ENCODE measurements around the gene SUSD2. TPM values are rescaled to one million over a fixed set of nuclear protein-coding genes. Genes with fewer than 3 reads are reported as not detected.

The SUSD2 gene
- polyA plus RNA-seq, 1 of the 3 experiments (the other 2 are of a cell fraction), result 0.82 TPM

GRCh38 chr22:24180316-24181087 lies 785 bp upstream of the SUSD2 start:
- Histone ChIP-seq H3K27ac (ENCODE audit: low read depth in 2 of 2, low read length in 1 of 2) (no peak overlapping the region), H3K79me2 (ENCODE audit: insufficient read depth) (no peaks in the 10 kb centered on the region), H3K4me3 (ENCODE audit: low read depth in 2 of 2, low read length in 1 of 2) (no peak overlapping the region), H3K27me3 (ENCODE audit: insufficient read depth) (no peaks in the 10 kb centered on the region), H3F3A (replicated peaks; ENCODE audit: insufficient read depth) (no peaks in the 10 kb centered on the region), H3K9me3 (no peaks in the 10 kb centered on the region), H3K9me2 (no peaks in the 10 kb centered on the region), H2AFZ (ENCODE audit: low read depth) (no peak overlapping the region), H3K4me2 (no peak overlapping the region), H4K20me1 (ENCODE audit: insufficient read depth) (no peaks in the 10 kb centered on the region), H3K9ac (no peak overlapping the region), H3K4me1 (ENCODE audit: control insufficient read depth in 1 of 2, insufficient read depth in 2 of 2, low read depth in 1 of 2, low read length in 1 of 2) (peaks cover 0 to 12% of the 10 kb centered on the region in 2 experiments; a peak in 1 of 4 replicates), H3K36me3 (replicated peaks in 1 of 2; ENCODE audit: control insufficient read depth in 1 of 2, insufficient read depth in 2 of 2, low read length in 1 of 2) (peaks cover 0 to 20% of the 10 kb centered on the region in 2 experiments)
- 0 out of 2 replicates have a peak, but pooled peaks have one; percentile 19 for TF ChIP-seq POLR2AphosphoS5 (IDR thresholded peaks at IDR 0.05; ENCODE audit: low read depth, low read length)
- TF ChIP-seq SMC3 (IDR thresholded peaks at IDR 0.05; ENCODE audit: low read depth, low read length), result no peak
- ChIA-PET POLR2A (no interaction called here), CTCF (interaction anchor here (1.0 to 3.2 kb wide), 3 partner anchors 9 to 62 kb away, joined by 4 to 24 read pairs (median 11); no protein-coding TSS in a partner anchor)
- no peak for DNase-seq
- 90% methylated on average over 3 of the region's 16 CpGs for WGBS (ENCODE audit: low lambda C conversion rate)

GRCh38 chr22:24181996-24182899 lies 961 bp downstream of the SUSD2 start:
- DNase-seq, result peak; percentile 53

More at GRCh38 chr22:24181996-24182899, 961 bp downstream of the SUSD2 start:
- Histone ChIP-seq H3K36me3 (replicated peaks in 1 of 2; ENCODE audit: control insufficient read depth in 1 of 2, insufficient read depth in 2 of 2, low read length in 1 of 2) (peaks cover 0 to 3% of the 10 kb centered on the region in 2 experiments), H3K9me2 (no peaks in the 10 kb centered on the region), H3K27ac (ENCODE audit: low read depth in 2 of 2, low read length in 1 of 2) (no peak overlapping the region), H3K27me3 (ENCODE audit: insufficient read depth) (no peaks in the 10 kb centered on the region), H3K9ac (no peak overlapping the region), H3K4me3 (ENCODE audit: low read depth in 2 of 2, low read length in 1 of 2) (no peak overlapping the region), H3K79me2 (ENCODE audit: insufficient read depth) (no peaks in the 10 kb centered on the region), H3K9me3 (no peaks in the 10 kb centered on the region), H3K4me1 (ENCODE audit: control insufficient read depth in 1 of 2, insufficient read depth in 2 of 2, low read depth in 1 of 2, low read length in 1 of 2) (peaks cover 0 to 12% of the 10 kb centered on the region in 2 experiments; a peak in 1 of 4 replicates), H3K4me2 (no peak overlapping the region), H3F3A (replicated peaks; ENCODE audit: insufficient read depth) (no peaks in the 10 kb centered on the region), H4K20me1 (ENCODE audit: insufficient read depth) (no peaks in the 10 kb centered on the region), H2AFZ (ENCODE audit: low read depth) (no peak overlapping the region)
- POLR2A ChIA-PET, result no interaction called here
- 81% methylated on average over 16 of the region's 20 CpGs for WGBS (ENCODE audit: low lambda C conversion rate)
- no peak for TF ChIP-seq GABPA (IDR thresholded peaks at IDR 0.05; ENCODE audit: low read depth)
- peak; percentile 35 for TF ChIP-seq CTCF (IDR thresholded peaks at IDR 0.05)
- TF ChIP-seq SIN3A (IDR thresholded peaks at IDR 0.05; ENCODE audit: borderline replicate concordance, low read depth, low read length), result no peak
- TF ChIP-seq MAX (IDR thresholded peaks at IDR 0.05; ENCODE audit: low read depth), result no peak
- peak; percentile 35 for TF ChIP-seq RAD21 (IDR thresholded peaks at IDR 0.05; ENCODE audit: low read length)
- no peak for TF ChIP-seq RFX5 (IDR thresholded peaks at IDR 0.05; ENCODE audit: low read length)
- TF ChIP-seq CHD2 (IDR thresholded peaks at IDR 0.05; ENCODE audit: low read length, partially characterized antibody), result no peak
- no peak for TF ChIP-seq REST (IDR thresholded peaks at IDR 0.05; ENCODE audit: low read depth, low read length)
- TF ChIP-seq SMC3 (IDR thresholded peaks at IDR 0.05; ENCODE audit: low read depth, low read length), result peak; percentile 16; the same call in 1 of the 2 replicates
- CTCF ChIA-PET, result interaction anchor here (1.5 to 2.7 kb wide), 2 partner anchors 25 to 27 kb away, joined by 3 to 11 read pairs; no protein-coding TSS in a partner anchor

Data from SK-N-SH (cell line).